ENCODE data around the gene TMEM131.
A peak's percentile ranks its signal among the peaks of the same experiment; 100 is the strongest.

TMEM131 gene

DNA sequence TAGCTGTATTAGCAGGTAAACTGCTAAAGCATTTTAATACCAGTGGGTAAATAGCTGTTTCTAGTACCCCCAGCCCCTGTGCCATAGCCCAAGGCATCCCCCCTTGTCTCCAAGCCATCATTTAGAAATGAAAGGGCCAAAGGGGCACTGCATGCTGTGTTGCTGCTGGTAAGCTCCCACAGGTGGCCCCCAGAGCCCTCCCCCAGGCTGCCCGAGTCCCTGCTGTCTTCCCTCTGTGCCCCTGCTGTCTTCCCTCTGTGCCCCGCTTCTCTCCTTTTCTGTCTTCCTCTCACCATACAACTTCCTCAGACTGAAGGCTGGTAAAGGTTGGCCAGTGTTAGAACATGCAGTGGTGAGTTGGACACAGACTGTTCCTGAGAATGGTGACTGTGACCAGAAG, 240.3 kb downstream of the TMEM131 start:
- DNase-seq: no peak

DNA sequence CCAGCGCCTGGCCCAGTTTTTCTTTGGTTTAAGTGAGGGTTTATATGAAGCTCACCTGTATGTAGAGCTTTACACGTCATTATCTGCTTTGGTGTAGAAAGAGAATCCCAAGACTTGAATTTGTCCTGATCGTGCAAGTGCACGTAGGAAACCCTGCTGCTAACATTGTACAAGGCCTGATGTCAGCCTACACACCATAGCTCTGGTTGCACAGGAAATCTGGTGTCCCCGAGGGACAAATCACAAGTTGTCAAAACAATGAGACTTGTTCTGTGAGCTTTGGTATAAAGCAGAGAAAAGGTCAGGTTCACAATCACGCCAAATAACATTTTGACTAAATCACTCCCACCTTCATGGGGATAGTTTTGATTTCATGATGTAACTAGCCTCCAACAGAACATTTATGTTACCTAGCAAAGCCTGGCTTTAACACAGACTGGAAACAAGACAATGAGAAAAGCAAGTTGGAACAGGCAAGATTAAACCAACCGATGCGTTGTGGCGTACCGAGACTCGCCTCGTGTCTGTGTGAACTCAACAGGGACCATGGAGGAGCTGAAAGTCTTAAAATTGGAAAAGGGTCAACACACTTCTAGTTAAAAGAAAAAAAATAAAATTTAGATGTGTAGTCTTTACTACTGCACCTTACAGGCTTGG, 240.9 kb downstream of the TMEM131 start:
- DNase-seq: no peak

DNA sequence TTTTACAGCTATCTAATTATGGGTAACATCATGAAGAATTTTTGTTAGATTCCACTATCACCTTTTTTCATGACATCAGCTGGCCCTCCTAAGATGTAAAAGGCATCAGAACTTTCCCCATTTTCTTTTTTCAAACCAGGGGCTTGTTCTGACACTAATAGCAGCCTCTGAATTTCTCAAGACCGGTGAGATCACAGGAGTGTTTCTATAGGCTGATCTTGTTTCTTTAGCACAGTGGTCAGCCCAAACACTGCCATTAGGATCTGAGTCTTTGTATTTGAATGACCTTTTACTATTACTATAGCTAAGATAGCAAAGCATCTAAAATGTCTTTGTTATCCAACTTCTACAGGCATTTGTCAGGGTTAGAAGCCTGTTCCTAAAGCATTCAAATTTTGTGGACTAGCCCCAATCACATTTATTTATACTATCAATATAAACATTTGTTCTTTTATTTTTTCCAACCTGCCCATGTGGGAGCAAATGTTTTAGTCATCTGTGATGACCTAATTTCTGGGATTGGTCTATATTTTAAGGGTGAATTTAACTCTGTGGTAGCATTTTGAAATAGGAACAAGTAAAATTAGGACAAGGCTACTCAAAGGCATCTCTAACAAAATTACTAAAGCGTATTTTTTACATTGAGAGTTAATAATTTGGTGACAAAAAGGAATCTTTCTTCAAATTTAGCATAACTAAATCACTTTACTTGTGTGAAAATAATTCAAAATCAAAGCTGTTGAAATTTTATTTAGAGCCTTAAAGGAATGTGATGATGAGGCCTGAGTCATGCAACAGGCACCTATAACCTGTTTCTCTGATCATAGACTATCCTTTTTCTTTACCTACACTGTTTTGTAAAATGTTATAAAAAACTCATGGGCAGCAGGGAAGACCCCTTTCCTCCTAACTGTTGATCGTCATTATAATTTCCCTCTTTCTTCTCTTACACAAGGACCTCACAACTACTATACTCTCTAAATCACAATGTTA, 243.1 kb downstream of the TMEM131 start:
- DNase-seq: no peak

DNA sequence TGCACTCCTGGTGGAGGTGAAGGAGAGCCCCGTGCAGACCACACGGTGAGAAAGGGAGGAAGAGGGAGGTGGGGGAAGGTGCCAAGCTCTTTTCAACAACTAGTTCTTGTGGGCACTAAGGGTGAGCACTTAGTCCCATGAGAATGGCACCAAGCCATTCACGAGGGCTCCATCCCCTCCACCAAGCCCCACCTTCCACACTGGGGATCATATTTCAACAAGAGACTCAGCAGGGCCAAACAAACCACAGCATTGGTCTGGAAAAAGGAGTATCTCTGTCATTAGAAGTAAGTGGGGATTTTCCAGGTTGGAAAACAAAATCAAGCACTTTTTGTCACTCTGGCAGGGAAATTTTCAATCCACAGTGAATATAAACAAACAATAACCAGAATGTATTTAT, 244.0 kb downstream of the TMEM131 start:
- peak in 1 of 2 experiments; percentile 10 for DNase-seq

DNA sequence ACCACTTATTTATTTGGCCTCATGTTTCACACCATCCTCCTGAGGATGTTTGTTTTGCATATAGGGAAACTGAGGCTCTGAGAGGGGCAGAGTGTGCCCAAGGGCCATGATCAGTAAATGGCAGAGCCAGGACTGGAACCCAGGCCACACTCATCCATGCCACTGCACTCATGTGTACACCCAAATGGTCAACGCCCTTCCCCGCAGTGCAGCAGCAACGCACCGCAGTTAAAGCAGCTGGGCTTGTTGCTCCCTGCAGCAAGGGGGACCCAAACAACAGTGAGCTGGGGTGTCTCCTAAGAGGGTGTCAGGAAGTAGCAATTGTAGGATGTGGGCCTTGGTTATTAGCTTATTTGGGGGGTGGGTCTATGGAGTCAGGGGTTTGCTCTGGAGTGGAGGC, 245.7 kb downstream of the TMEM131 start:
- DNase-seq: no peak

DNA sequence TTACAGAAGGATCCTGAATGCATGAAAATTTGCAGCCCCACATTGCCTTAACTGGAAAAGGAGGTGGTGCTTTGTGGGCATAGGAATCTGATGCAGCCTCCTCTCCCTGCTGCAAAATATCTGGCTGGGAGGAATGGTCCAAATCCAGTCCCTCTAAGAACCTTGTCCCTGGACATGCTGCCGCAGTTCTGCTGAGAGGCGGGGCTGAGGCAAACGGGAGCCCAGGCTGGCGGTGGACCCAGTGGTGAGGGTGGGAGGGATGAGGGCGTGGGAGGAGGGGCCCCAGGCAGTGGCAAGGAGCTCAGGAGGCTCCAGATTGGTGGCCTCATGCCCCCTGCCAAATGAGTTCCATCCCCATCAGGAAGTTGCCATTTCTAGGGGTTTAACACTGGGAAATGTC, 246.2 kb downstream of the TMEM131 start:
- no peak for DNase-seq

DNA sequence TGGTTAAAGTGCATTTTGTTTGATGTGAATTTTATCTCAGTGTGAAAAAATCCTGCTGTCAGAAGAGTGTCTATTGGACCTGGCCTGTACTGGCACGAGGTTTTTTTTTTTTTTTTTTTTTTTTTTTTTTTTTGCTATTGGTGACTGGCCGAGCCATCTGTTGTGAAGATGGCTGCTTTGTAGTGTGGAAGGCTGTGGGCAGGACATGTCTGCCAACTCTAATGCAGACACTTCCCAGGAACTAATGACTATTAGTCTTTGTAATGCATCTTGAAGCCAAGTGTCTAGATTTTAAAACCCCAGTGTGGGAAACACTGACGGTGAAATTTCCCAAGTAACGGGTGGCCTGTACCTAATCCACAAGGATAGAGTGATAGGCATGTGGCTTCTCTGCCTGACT, 248.0 kb downstream of the TMEM131 start:
- DNase-seq: no peak

DNA sequence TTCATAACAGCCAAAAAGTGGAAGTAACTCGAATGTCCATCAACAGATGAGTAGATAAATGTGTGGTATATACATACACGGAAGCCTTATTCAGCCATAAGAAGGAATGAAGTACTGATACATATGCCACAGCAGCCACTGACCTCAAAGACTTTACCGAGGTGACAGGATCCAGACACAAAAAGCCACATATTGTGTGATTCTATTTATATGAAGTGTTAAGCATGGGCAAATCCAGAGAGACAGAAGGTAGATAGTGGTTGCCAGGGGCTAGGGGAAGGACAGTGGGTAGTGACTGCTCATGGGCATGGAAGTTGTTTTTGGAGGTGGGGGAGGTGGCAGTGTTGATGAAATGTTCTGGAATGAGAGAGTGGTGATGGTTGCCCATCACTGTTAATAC, 248.5 kb downstream of the TMEM131 start:
- DNase-seq: no peak

DNA sequence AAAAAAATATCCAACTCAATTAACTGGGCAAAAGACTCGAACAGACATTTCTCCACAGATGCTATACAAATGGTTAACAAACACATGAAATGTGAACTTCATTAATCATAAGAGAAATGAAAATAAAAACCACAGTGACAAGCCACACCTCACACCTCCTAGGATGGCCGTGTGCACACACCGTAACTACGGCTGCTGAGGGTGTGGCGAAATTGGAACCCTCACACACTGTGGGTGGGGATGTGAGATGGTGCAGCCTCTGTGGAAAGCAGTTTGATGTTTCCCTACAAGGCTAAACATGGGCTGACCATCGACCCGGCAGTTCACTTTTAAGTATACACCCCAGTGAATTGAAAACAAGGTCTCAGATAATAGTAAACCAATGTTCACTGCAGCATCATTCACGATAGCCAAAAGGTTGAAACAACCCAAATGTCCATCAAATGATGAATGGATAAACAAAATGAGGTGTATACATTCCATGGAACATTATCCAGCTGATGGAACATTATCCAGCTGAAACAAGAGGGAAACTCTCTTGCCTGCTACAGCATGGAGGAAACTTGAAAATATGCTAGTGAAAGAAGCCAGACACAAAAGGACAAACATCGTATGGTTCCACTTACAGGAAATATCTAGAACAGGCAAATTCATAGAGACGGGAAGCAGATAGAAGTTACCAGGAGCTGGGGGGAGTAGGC, 250.1 kb downstream of the TMEM131 start:
- peak in 1 of 2 experiments; percentile 51 for DNase-seq

DNA sequence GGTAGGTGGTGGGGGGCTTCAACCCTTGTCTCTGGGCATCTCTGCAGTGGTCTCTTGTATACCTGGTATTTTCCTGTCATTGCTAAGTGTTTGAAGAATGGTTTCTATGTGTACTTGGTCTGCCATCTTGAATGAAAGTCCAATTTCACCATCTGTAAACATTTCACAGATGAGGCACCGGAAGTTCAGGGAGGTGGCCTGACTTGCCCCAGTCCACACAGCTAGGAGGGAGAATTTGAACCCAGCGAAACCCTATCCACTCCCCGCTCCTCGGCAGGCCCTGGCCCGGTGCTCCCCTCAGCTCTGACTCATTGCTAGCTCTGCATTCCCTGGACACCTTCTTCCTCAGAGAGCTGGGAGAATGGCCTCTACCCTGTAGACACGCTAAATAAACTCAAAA, 251.8 kb downstream of the TMEM131 start:
- no peak for DNase-seq

DNA sequence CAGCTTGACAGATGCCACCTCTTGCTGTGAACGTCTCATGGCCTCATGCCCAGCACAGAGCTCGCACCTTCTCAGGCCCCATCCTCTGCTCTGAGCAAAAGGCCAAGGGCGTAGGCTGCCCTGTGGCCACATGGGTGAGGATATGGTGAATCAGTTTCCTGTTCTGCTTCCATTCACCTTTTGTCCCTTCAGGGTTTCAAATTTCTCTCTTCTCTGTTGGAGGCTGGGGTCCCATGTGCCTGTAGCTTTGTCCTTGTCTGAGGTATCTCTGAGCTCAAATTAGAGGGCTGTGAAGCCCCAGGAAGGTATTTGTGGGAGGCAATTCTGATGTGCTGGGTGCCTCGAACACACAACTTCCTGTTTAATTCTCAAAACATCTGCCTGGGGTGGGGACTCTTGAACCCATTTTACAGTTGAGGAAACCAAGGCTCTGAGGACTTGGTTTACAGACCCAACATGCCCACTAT, 253.3 kb downstream of the TMEM131 start:
- no peak for DNase-seq

DNA sequence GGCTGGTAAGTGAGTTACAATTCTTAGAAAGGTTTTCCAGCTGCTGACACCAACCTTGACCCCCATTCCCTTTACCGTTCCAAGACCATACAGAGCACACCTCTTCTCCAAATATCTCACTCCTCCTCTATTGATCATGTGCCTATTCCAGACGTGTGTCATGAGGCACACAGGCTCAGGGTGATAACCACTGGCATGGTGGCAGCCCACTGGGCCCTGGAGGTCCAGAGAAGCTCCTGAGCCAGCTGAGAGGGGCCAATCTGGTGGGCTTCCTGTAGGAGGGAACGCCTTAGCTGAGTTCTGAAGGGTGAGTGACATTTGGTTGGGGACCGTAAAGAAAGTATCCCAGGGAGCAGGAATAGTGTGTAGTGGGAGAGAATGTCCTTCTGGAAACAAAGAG, 254.1 kb downstream of the TMEM131 start:
- DNase-seq: no peak

DNA sequence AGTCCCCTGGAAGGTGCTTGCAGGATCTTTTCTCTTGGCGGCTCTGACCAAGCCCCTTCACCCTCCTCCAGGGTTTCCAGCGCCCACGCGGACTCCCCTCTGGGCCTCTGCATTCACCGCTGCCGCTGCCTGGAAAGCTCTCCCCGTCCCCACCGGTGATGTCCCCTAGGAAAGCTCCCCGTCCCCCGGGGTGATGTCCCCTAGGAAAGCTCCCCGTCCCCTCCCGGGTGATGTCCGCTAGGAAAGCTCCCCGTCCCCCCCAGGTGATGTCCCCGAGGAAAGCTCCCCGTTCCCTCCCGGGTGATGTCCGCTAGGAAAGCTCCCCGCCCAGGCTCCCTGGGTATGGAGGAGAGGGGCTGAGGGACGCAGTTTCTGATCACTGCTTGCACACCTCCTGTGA, 254.5 kb downstream of the TMEM131 start:
- no peak for DNase-seq

DNA sequence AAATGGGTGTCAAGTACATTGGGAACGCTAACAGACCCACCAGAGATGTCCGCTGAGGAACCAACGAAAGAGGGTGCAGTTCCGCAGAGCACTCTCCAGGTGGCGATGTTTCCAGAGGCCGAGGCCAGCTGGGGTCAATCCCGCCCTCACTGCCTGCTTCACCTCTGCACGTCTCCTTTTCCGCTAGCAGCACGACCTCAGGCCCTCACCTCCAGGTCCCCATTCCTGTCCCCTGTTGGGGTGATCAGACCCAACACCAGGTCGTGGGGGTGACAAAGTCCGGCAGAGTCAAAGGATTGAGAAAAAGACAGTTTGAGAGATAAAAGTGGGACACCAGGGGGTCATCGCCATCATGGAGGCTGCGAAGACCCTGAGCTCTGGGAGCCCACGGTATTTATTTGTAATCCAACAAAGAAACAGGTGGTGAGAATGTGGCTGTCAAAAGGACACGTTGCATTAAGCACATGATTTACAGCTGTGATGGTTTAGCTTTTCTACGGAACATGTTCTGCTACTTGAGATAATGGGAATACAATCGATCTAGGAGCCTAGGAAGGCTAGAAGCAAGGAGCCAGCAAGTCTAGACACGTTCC, 255.1 kb downstream of the TMEM131 start:
- peak; percentile 37 to 61 for DNase-seq

DNA sequence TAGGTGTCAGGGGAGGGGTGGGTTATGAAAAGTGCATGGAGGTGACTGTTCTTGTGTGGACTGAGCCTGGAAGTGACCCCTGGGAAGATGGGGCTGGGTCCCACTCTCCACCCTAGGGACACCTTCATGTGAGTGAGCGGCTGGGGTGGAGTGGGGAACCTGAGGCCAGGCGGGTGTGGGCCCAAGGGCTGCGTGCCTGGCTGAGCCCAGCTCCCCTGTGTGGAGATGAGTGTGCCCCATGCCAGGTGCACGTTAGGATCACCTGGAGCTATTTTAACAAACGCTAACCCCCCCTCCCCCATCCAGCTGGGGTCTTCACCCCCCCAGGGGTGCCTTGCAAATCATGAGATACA, 255.9 kb downstream of the TMEM131 start:
- no peak for DNase-seq

DNA sequence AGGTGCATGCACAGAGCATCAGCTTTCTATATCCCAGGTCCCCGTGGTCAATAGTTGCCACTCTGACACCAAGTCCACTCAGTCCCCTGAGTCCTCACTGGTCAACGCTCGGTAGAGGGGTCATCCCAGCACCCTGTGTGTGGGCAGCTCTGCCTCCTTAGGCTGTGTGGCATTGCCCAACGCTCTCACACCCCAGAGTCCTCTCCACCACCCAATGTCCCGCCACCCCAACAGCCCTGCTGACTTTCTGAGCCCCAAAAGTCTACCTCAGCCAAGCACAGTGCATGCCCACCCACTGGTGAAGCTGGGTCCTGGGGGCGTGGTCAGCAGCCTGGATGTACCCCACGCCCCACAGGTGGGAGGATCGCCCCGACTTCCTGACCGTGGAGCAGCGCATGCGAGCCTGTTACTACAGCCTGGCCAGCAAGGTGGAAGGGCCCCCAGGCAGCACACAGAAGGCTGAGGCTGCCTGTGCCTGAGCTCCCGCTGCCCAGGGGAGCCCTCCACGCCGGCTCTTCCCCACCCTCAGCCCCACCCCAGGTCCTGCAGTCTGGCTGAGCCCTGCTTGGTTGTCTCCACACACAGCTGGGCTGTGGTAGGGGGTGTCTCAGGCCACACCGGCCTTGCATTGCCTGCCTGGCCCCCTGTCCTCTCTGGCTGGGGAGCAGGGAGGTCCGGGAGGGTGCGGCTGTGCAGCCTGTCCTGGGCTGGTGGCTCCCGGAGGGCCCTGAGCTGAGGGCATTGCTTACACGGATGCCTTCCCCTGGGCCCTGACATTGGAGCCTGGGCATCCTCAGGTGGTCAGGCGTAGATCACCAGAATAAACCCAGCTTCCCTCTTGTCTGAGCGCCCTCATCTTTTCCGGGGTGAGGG, 256.5 kb downstream of the TMEM131 start:
- DNase-seq: no peak

DNA sequence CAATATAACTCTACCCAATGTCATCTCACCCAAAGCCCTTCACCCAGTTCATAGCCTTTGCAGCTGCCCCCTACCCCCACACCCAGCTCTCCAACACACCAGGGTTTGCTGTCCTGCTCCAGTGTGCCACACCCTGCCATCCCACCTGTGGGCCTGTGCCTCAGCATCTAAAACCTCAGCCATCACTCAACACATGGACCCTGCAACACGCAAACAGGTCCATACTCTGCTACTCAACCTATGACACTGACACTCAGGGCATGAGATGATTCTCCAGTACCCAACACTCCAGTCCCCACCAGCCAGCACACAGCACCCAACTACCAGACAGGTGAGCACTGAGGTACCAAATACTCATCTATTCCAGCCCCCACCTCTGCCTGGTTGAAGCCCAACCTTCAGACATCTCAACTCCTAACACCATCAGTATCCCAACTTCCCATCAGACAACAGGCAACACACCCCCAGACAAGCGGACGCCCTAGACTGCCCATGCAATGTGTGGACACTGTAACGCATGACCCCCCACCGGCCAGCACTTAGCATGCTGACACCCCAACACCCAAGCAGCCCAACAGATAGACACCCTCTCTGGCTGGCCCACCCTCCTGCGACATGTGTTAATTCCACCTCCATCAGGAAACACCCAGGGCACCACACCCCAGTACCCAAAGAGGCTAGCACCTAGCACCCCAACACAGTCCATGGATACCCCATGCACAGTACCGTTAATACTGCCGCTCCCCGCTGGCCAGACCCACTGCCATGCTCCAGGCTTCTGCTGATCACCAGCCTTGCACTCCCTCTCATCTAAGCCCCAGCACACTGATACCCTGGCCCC, 257.3 kb downstream of the TMEM131 start:
- no peak for DNase-seq

DNA sequence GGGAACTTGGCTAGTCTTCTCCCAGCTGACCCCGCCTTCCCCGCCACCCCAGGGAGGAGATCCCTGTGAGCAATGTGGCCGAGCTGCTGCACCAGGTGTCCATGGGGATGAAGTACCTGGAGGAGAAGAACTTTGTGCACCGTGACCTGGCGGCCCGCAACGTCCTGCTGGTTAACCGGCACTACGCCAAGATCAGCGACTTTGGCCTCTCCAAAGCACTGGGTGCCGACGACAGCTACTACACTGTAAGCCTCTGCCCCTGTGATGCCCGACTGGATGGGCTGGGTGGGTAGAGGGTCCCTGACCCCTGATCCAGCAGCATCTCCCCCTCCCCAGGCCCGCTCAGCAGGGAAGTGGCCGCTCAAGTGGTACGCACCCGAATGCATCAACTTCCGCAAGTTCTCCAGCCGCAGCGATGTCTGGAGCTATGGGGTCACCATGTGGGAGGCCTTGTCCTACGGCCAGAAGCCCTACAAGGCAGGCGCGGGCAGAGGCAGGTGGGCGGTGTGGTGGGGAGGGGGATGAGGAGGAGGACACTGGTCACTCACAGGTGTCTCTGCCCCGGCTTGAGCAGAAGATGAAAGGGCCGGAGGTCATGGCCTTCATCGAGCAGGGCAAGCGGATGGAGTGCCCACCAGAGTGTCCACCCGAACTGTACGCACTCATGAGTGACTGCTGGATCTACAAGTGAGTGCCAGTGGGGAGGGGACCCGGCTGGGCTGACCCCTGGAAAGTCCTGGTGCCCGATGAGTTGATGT, 258.1 kb downstream of the TMEM131 start:
- DNase-seq: no peak

DNA sequence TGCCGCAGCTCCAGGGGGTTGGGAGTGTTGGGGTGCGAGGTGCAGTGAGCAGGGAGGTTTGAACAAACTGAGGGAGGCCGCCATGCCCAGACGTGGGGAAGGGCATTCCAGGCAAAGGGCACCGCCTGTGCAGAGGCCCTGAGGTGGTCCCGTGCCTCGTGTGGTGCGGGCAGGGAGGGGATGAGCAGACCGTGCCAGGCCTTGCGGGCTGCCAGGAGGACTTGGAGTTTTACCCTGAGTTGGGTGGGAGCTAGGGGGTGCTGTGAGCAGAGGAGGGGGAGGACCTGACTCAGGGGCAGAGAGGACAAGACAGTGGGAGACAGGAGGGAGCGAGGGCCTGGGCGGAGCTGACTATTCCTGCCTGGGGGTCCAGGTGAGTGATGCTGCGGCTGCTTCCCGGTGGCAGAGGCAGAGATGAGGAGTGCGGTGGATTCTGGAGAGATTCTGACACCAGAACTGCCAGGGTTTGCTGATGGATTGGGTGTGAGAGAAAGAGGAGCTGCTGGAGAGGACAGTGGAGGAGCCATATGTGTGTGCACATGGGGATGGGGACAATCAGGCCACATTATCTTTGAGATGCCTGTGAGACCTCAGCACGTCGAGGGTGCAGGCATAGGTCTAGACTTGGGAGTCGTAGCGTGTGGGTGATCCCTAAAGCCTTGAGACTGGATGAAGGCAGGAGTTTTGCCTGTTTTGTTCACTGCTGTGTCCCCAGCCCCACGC, 259.0 kb downstream of the TMEM131 start:
- DNase-seq: no peak

DNA sequence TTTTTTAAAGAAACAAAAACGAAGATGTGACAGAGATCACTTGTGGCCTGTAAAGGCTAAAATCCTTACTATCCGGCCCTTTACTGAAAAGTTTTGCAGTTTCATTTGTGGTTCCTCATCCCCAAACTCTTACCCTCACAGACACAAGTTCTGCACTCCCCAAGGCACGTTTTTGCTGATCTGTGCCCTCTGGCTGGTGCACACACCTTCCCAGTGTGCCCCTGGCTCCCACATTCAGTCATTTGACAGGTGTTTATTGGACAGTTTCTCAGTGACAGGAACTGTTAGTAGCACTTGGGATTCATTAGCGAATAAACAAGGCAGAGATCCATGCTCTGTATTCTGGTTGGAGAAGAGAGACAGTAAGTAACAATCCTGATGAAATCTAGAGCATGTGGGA, 259.6 kb downstream of the TMEM131 start:
- no peak for DNase-seq
